ENCODE measurements around the gene GNAS-AS1.

- TF ChIP-seq CTCF (conservative IDR thresholded peaks at IDR 0.05 in 1 of 2, IDR thresholded peaks at IDR 0.05 in 1 of 2; ENCODE audit: low read depth in 1 of 2, low read length in 2 of 2) (no peak), EZH2 (IDR thresholded peaks at IDR 0.05; ENCODE audit: low read length, missing control alignments) (no peak)
Observed at GRCh38 chr20:58829531-58829941, 21.2 kb downstream of the GNAS-AS1 start.
